GM15510 (cell line): ENCODE data around the gene ICAM3.

ENCODE experiments used
- POLR2A ChIP-seq: IDR thresholded peaks from 3 replicates; pipeline ENCODE4 v1.6.1; 2011; ENCODE audit warnings: borderline replicate concordance; ENCODE audit not compliant: insufficient read length; ENCODE audit errors: extremely low read depth

Gene ICAM3

GRCh38 chr19:10356431-10356830 lies 17.0 kb upstream of the ICAM3 start:
- TF ChIP-seq POLR2A = no peak

GRCh38 chr19:10353793-10354391 lies 14.5 kb upstream of the ICAM3 start:
- TF ChIP-seq POLR2A = no peak

GRCh38 chr19:10352764-10353671 lies 13.6 kb upstream of the ICAM3 start:
- no peak for TF ChIP-seq POLR2A

GRCh38 chr19:10346509-10346908 lies 7.1 kb upstream of the ICAM3 start:
- no peak for TF ChIP-seq POLR2A

GRCh38 chr19:10344780-10345179 lies 5.4 kb upstream of the ICAM3 start:
- TF ChIP-seq POLR2A = no peak

GRCh38 chr19:10343495-10343894 lies 4.1 kb upstream of the ICAM3 start:
- TF ChIP-seq POLR2A = no peak

- no peak for TF ChIP-seq POLR2A
These were observed 553 bp upstream of the ICAM3 start for GRCh38 chr19:10339977-10340376.

GRCh38 chr19:10338940-10339339 lies 484 bp downstream of the ICAM3 start:
- no peak for TF ChIP-seq POLR2A

GRCh38 chr19:10335352-10335985 lies 4.0 kb downstream of the ICAM3 start:
- no peak for TF ChIP-seq POLR2A

GRCh38 chr19:10334588-10335351 lies 4.7 kb downstream of the ICAM3 start:
- no peak for TF ChIP-seq POLR2A

GRCh38 chr19:10333758-10334587 lies 5.5 kb downstream of the ICAM3 start:
- TF ChIP-seq POLR2A = no peak

GRCh38 chr19:10332965-10333757 lies 6.3 kb downstream of the ICAM3 start, which contains the start of gene RAVER1:
TSS of gene RAVER1 (minus strand) at chr19:10333529. CDS start at chr19:10333507, 22 bp downstream.
- TF ChIP-seq POLR2A = peak; percentile 95
